H1 (cell line): ENCODE results near the gene DPP10. TPM values are rescaled to one million over a fixed set of nuclear protein-coding genes. Genes with fewer than 3 reads are reported as not detected.

Experiments used
- CTCF ChIA-PET: fragments of 300-600 bp; sonication (Branson Sonifier 250); formaldehyde crosslinking; loops from one replicate; lab custom pipeline; 2021; ENCODE audit not compliant: partially characterized antibody; lab: Charles Lee
- POLR2A ChIA-PET: fragments of 300-600 bp; sonication (Branson Sonifier 250); formaldehyde crosslinking; loops from one replicate; lab custom pipeline; 2021; ENCODE audit warnings: inconsistent platforms; ENCODE audit not compliant: partially characterized antibody; lab: Charles Lee
- DNase-seq, 2 experiments: peaks; one replicate each; pipeline versions ENCODE4 v3.0.0 to v3.0.0-alpha.2; 2010 to 2022; ENCODE audit warnings: low spot score in 2 of 2, low read depth in 1 of 2, mixed read lengths in 1 of 2
- FAIRE-seq: peaks from 2 replicates; lab custom pipeline; 2011; peaks lifted over from hg19 to GRCh38; lab: Jason Lieb, UNC
- H2AFZ ChIP-seq: 2 replicates; pipeline ENCODE4 v1.8.1; 2012; ENCODE audit warnings: low read length, inconsistent platforms
- H2AK5ac ChIP-seq: 2 replicates; pipeline ENCODE4 v1.6.1; 2013; ENCODE audit warnings: low read depth, low read length
- H2BK120ac ChIP-seq: replicated peaks from 2 replicates; pipeline ENCODE3; 2013; ENCODE audit warnings: low read depth, low read length, inconsistent platforms
- H2BK12ac ChIP-seq: 2 replicates; pipeline ENCODE4 v1.6.1; 2013; ENCODE audit warnings: low read depth, low read length
- H2BK15ac ChIP-seq: 2 replicates; pipeline ENCODE4 v1.6.1; 2013; ENCODE audit warnings: low read length
- H2BK20ac ChIP-seq: 2 replicates; pipeline ENCODE4 v1.6.1; 2013; ENCODE audit warnings: low read length
- H2BK5ac ChIP-seq: 2 replicates; pipeline ENCODE4 v1.6.1; 2013; ENCODE audit warnings: low read depth, low read length
- H3K14ac ChIP-seq: 2 replicates; pipeline ENCODE4 v1.6.1; 2013; ENCODE audit warnings: inconsistent platforms; ENCODE audit not compliant: insufficient read length
- H3K18ac ChIP-seq: 2 replicates; pipeline ENCODE4 v1.6.1; 2013; ENCODE audit warnings: low read length; ENCODE audit errors: extremely low read depth
- H3K23ac ChIP-seq: 2 replicates; pipeline ENCODE4 v1.6.1; 2013; ENCODE audit warnings: inconsistent platforms; ENCODE audit not compliant: insufficient read length
- H3K23me2 ChIP-seq: 2 replicates; pipeline ENCODE4 v1.6.1; 2013; ENCODE audit warnings: low read depth, low read length
- H3K27ac ChIP-seq: 2 replicates; pipeline ENCODE4 v1.6.1; 2011; ENCODE audit warnings: low read depth, low read length, inconsistent platforms
- H3K27me3 ChIP-seq, 4 experiments: replicated peaks in 1 of 4; 1 replicate in 1 of 4; 2 replicates in 3 of 4; pipeline versions ENCODE4 v1.6.1 to v1.8.1; 2011 to 2013; ENCODE audit warnings: low read length in 3 of 4, mild to moderate bottlenecking in 3 of 4, inconsistent platforms in 2 of 4, mixed read lengths in 2 of 4, moderate library complexity in 1 of 4; ENCODE audit not compliant: control insufficient read depth in 3 of 4, insufficient read depth in 3 of 4; ENCODE audit errors: extremely low read depth in 1 of 4
- H3K36me3 ChIP-seq, 4 experiments: 2 replicates each; pipeline versions ENCODE4 v1.6.1 to v1.8.1; 2011 to 2013; ENCODE audit warnings: mild to moderate bottlenecking in 4 of 4, low read length in 3 of 4, moderate library complexity in 2 of 4, control low read depth in 1 of 4, inconsistent platforms in 1 of 4; ENCODE audit not compliant: insufficient read depth in 4 of 4, control insufficient read depth in 2 of 4
- H3K4ac ChIP-seq: replicated peaks from 2 replicates; pipeline ENCODE3; 2013; ENCODE audit warnings: low read length, low read depth, mixed read lengths, inconsistent platforms; ENCODE audit not compliant: insufficient read length
- H3K4me1 ChIP-seq, 4 experiments: replicated peaks in 1 of 4; 1 replicate in 1 of 4; 2 replicates in 3 of 4; pipeline versions ENCODE4 v1.6.1 to v1.8.1; 2011 to 2013; ENCODE audit warnings: low read length in 3 of 4, inconsistent platforms in 2 of 4, mixed read lengths in 1 of 4; ENCODE audit not compliant: insufficient read depth in 4 of 4, control insufficient read depth in 3 of 4
- H3K4me2 ChIP-seq, 2 experiments: 2 replicates each; pipeline versions ENCODE4 v1.6.1 to v1.8.1; 2011 to 2013; ENCODE audit warnings: low read depth in 2 of 2, low read length in 2 of 2, control low read depth in 1 of 2, inconsistent platforms in 1 of 2, mild to moderate bottlenecking in 1 of 2; ENCODE audit not compliant: insufficient read depth in 1 of 2
- H3K4me3 ChIP-seq, 4 experiments: fragments of 200-600, 300-600 bp in 1 of 4; sonication (generic), shearing (Covaris generic), sonication (Bioruptor Twin) in 1 of 4; 2 replicates each; pipeline versions ENCODE4 v1.5.1 to v1.8.1; 2011 to 2016; ENCODE audit warnings: low read length in 4 of 4, low read depth in 3 of 4, control low read depth in 2 of 4, inconsistent platforms in 2 of 4, mild to moderate bottlenecking in 2 of 4, mixed read lengths in 1 of 4, moderate library complexity in 1 of 4; ENCODE audit not compliant: insufficient read depth in 2 of 4; ENCODE audit errors: extremely low read depth in 1 of 4
- H3K56ac ChIP-seq: replicated peaks from 2 replicates; pipeline ENCODE3; 2013; ENCODE audit warnings: low read depth, mild to moderate bottlenecking, mixed read lengths, low read length, inconsistent platforms; ENCODE audit not compliant: insufficient read length
- H3K79me1 ChIP-seq: 2 replicates; pipeline ENCODE4 v1.6.1; 2013; ENCODE audit warnings: low read depth, low read length, control low read depth
- H3K79me2 ChIP-seq, 2 experiments: 2 replicates each; pipeline versions ENCODE4 v1.6.1 to v1.8.1; 2012 to 2013; ENCODE audit warnings: low read length in 2 of 2, mild to moderate bottlenecking in 2 of 2, inconsistent platforms in 1 of 2; ENCODE audit not compliant: insufficient read depth in 2 of 2, control insufficient read depth in 1 of 2
- H3K9ac ChIP-seq, 4 experiments: replicated peaks in 1 of 4; 1 replicate in 1 of 4; 2 replicates in 3 of 4; pipeline versions ENCODE4 v1.6.1 to v1.8.1; 2011 to 2013; ENCODE audit warnings: low read depth in 3 of 4, low read length in 3 of 4, control low read depth in 2 of 4, mild to moderate bottlenecking in 2 of 4, moderate library complexity in 2 of 4, inconsistent platforms in 1 of 4; ENCODE audit errors: extremely low read depth in 1 of 4
- H3K9me3 ChIP-seq, 2 experiments: 2 replicates each; pipeline versions ENCODE4 v1.6.1 to v1.8.1; 2012 to 2013; ENCODE audit warnings: mild to moderate bottlenecking in 2 of 2, moderate library complexity in 2 of 2, control low read depth in 1 of 2, inconsistent platforms in 1 of 2, low read depth in 1 of 2, low read length in 1 of 2, mixed read lengths in 1 of 2; ENCODE audit not compliant: insufficient read depth in 2 of 2
- H4K20me1 ChIP-seq, 2 experiments: replicated peaks in 1 of 2; 2 replicates each; pipeline versions ENCODE3 to v1.8.1; 2011 to 2013; ENCODE audit warnings: inconsistent platforms in 2 of 2, low read length in 2 of 2, mild to moderate bottlenecking in 1 of 2; ENCODE audit not compliant: insufficient read depth in 2 of 2, control insufficient read depth in 1 of 2
- H4K5ac ChIP-seq: 2 replicates; pipeline ENCODE4 v1.6.1; 2013; ENCODE audit warnings: low read length, low read depth, mixed read lengths, inconsistent platforms; ENCODE audit not compliant: insufficient read length
- H4K8ac ChIP-seq: 2 replicates; pipeline ENCODE4 v1.8.0; 2013; ENCODE audit warnings: mild to moderate bottlenecking, moderate library complexity, low read length, inconsistent platforms; ENCODE audit not compliant: insufficient read depth; ENCODE audit errors: extremely low read depth
- H4K91ac ChIP-seq: replicated peaks from 2 replicates; pipeline ENCODE3; 2013; ENCODE audit warnings: low read length, mixed read lengths, inconsistent platforms; ENCODE audit not compliant: insufficient read length
- RAD21 ChIP-seq, 2 experiments: IDR thresholded peaks in 1 of 2; conservative IDR thresholded peaks in 1 of 2; 2 replicates each; pipeline ENCODE4 v1.6.1; 2011; ENCODE audit warnings: low read depth in 2 of 2, low read length in 2 of 2, improper control_type of control experiment in 1 of 2, inconsistent platforms in 1 of 2, mild to moderate bottlenecking in 1 of 2, moderate library complexity in 1 of 2
- WGBS, 2 experiments: shearing (Covaris generic) in 1 of 2; methylation state at CpG; one replicate each; pipeline versions ENCODE4 v1.1.6 to v1.1.7; 2013 to 2015; ENCODE audit warnings: low lambda C conversion rate in 2 of 2, mixed read lengths in 2 of 2, inconsistent platforms in 1 of 2, low coverage in 1 of 2, missing lambda C conversion rate in 1 of 2; ENCODE audit not compliant: insufficient replicate concordance in 2 of 2, insufficient coverage in 1 of 2, insufficient read length in 1 of 2; ENCODE audit errors: extremely low coverage in 1 of 2, missing lambda C conversion rate in 1 of 2; 5-methylcytosine and 5-hydroxymethylcytosine counted together
- polyA plus RNA-seq, 7 experiments: library from polyadenylated mRNA; depleted of rRNA in 3 of 7; stranded (reverse) in 5 of 7; unstranded in 2 of 7; fragments of >200 nt in 5 of 7; fragments of 200-250 nt in 2 of 7; gene quantifications; 1 replicate in 5 of 7; 2 replicates in 1 of 7; 4 replicates in 1 of 7; pipeline versions ENCODE4 v1.2.1 to v1.2.3, GENCODE V29; 2011 to 2013; ENCODE audit warnings: missing spikeins in 2 of 7, mixed read lengths in 2 of 7
- total RNA-seq: library from RNA; stranded (reverse); fragmentation: NEBNext Ultra II Directional; extraction: Animal tissue kit (Norgen Biotek cat#: 25700); gene quantifications from 2 replicates; pipeline ENCODE4 v1.2.1, GENCODE V29; 2021
- TF ChIP-seq, protein P1 (sequence below), 3 experiments: IDR thresholded peaks; 1 replicate in 2 of 3; 2 replicates in 1 of 3; pipeline versions ENCODE4 v1.5.1 to v1.6.1; 2011; ENCODE audit warnings: low read length in 3 of 3, mild to moderate bottlenecking in 3 of 3, inconsistent platforms in 2 of 3, low read depth in 1 of 3, moderate library complexity in 1 of 3; ENCODE audit not compliant: insufficient read depth in 1 of 3; ENCODE audit errors: control extremely low read depth in 1 of 3
- TF ChIP-seq, protein P2 (sequence below): IDR thresholded peaks from 2 replicates; pipeline ENCODE4 v1.6.1; 2012; ENCODE audit warnings: inconsistent platforms

Gene DPP10
- total and polyA plus RNA-seq, 2 of the 8 experiments (the other 6 are each of a cell fraction or from before 2014, with no cell fraction given): 3.3 to 7.2 TPM

DNA sequence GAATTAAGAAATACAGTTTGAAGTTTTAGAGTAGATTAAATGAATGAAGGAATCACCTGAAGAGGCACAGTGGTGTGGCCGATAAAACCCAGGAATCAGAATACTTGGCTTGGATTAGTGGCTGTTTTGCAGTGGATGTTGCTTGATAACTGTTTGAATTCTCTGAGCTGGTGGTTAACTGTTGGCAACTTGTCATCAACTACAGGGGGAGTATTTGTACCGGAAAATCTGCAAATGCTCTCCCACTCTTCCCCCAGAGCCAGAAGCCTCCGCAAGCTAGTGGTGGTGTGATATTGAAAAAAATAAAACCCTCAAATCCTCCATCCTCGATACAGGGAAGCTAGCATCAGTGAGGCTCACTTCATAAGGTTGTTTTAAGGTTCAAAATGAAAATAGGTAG lies 326.7 kb downstream of the DPP10 start:
- Histone ChIP-seq H3K4me2 (no peak overlapping the region), H3K56ac (no peak overlapping the region), H4K5ac (no peak overlapping the region), H2BK12ac (no peak overlapping the region), H3K18ac (no peak overlapping the region), H4K8ac (no peak overlapping the region), H2AK5ac (no peak overlapping the region), H4K20me1 (no peaks in the 10 kb centered on the region), H3K9ac (no peak overlapping the region), H2AFZ (no peak overlapping the region), H2BK15ac (no peak overlapping the region), H3K14ac (no peak overlapping the region), H3K36me3 (no peaks in the 10 kb centered on the region), H3K4ac (no peak overlapping the region), H3K79me1 (no peaks in the 10 kb centered on the region), H3K23me2 (no peaks in the 10 kb centered on the region), H3K27ac (no peak overlapping the region), H3K4me1 (peaks cover 0 to 6% (median 3%) of the 10 kb centered on the region in 4 experiments; a peak in 2 of 7 replicates), H3K23ac (no peak overlapping the region), H2BK20ac (no peak overlapping the region), H3K79me2 (no peaks in the 10 kb centered on the region), H3K4me3 (no peak overlapping the region), H2BK120ac (no peak overlapping the region)
- POLR2A ChIA-PET: no interaction called here
- CTCF ChIA-PET: interaction anchor here (0.6 to 1.7 kb wide), 4 partner anchors 12 to 803 kb away, joined by 3 to 7 read pairs (median 4); no protein-coding TSS in a partner anchor
- DNase-seq: no peak
- FAIRE-seq: no peak
- WGBS, 2 experiments: 61% methylated on average over 4 of the region's 4 CpGs; no CpG with 5 or more reads in 1 of the 2 experiments
- peak; percentile 44 to 60 for TF ChIP-seq RAD21 (IDR thresholded peaks at IDR 0.05 in 1 of 2, conservative IDR thresholded peaks at IDR 0.05 in 1 of 2; ENCODE audit: low read depth in 2 of 2, low read length in 2 of 2)
- TF ChIP-seq, protein P1, sequence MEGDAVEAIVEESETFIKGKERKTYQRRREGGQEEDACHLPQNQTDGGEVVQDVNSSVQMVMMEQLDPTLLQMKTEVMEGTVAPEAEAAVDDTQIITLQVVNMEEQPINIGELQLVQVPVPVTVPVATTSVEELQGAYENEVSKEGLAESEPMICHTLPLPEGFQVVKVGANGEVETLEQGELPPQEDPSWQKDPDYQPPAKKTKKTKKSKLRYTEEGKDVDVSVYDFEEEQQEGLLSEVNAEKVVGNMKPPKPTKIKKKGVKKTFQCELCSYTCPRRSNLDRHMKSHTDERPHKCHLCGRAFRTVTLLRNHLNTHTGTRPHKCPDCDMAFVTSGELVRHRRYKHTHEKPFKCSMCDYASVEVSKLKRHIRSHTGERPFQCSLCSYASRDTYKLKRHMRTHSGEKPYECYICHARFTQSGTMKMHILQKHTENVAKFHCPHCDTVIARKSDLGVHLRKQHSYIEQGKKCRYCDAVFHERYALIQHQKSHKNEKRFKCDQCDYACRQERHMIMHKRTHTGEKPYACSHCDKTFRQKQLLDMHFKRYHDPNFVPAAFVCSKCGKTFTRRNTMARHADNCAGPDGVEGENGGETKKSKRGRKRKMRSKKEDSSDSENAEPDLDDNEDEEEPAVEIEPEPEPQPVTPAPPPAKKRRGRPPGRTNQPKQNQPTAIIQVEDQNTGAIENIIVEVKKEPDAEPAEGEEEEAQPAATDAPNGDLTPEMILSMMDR (IDR thresholded peaks at IDR 0.05; ENCODE audit: control extremely low read depth in 1 of 3, insufficient read depth in 1 of 3, low read depth in 1 of 3, low read length in 3 of 3): peak in 1 of 3 experiments; percentile 31; a peak in 2 of 4 replicates
- TF ChIP-seq, protein P2, sequence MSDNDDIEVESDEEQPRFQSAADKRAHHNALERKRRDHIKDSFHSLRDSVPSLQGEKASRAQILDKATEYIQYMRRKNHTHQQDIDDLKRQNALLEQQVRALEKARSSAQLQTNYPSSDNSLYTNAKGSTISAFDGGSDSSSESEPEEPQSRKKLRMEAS: no peak
- TF ChIP-seq, all 59 proteins: peak for 2
- no peaks in the 10 kb centered on the region for H3K9me3 ChIP-seq
- H2BK5ac ChIP-seq: no peak overlapping the region
- H4K91ac ChIP-seq: no peak overlapping the region
- H3K27me3 ChIP-seq: 0 out of 7 replicates have a peak, but pooled peaks cover 0 to 2% (median 0%) of the 10 kb centered on the region in 4 experiments
